ENCODE measurements around the gene TSSK3. TPM values are rescaled to one million over a fixed set of nuclear protein-coding genes. Genes with fewer than 3 reads are reported as not detected.

The TSSK3 gene
- total and polyA plus RNA-seq, 9 of the 15 experiments (the other 6 are each of a cell fraction or from before 2014, with no cell fraction given) = 0.27 to 2.8 (median 1.9) TPM

DNA sequence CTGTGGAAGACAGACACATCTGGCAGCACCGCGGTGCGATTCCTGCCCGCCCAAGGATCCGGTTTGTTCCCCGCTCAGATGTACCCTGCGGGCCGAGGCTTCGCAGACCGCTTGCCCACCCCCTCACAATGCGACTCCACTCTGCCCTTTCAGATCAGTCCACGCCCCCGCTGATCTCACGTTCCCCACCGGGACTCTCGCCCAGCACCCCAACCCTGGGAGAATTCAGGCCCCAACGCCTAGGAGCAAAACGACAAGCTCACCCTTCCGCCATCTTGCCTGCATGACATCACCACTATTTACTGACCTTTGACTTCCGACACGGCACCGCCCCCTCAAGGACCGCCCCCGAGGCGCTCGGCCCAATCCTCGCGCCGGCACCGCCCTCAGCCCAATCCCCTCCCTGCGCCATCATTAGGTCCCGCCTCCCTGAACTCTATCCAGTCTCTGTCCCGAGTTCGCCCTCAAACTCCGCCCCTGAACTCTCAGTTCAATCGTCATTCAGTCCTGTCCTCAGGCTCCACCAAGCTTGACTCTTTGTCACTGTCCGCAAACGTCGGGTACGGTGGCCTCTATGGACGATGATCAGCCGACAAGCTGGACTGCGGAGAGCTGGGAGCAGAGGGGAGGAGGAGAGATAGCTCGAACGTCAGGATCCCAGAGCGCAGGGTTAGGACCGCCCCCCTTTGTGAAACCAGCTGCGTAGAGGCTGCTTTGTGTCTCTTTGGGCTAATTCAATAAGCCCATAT is 32.0 kb downstream of the TSSK3 start, which contains the start of gene BSDC1 (continued):
- TF ChIP-seq PHF8 (IDR thresholded peaks at IDR 0.05; ENCODE audit: borderline replicate concordance, low read length) (peak; percentile 89), FOXP4 (CRISPR knock-in tag; IDR thresholded peaks at IDR 0.05; ENCODE audit: borderline replicate concordance) (no peak), HINFP (tag; conservative IDR thresholded peaks at IDR 0.05; ENCODE audit: low read depth) (no peak), REST (IDR thresholded peaks at IDR 0.05; ENCODE audit: borderline replicate concordance) (peak; percentile 44; the same call in 1 of the 2 replicates), REST (CRISPR knock-in tag; IDR thresholded peaks at IDR 0.05; ENCODE audit: low read depth) (peak; percentile 69; the same call in 1 of the 2 replicates), BCOR (IDR thresholded peaks at IDR 0.05) (peak; percentile 48), TAF1 (IDR thresholded peaks at IDR 0.05; ENCODE audit: control insufficient read depth, extremely low read depth, insufficient read depth, low read length, severe bottlenecking) (peak; percentile 92), RBM39 (optimal IDR thresholded peaks at IDR 0.05; ENCODE audit: low read depth, low read length) (no peak), ETS2 (tag; IDR thresholded peaks at IDR 0.05; ENCODE audit: borderline replicate concordance, poor library complexity, severe bottlenecking) (no peak)
- TF ChIP-seq, protein P1, sequence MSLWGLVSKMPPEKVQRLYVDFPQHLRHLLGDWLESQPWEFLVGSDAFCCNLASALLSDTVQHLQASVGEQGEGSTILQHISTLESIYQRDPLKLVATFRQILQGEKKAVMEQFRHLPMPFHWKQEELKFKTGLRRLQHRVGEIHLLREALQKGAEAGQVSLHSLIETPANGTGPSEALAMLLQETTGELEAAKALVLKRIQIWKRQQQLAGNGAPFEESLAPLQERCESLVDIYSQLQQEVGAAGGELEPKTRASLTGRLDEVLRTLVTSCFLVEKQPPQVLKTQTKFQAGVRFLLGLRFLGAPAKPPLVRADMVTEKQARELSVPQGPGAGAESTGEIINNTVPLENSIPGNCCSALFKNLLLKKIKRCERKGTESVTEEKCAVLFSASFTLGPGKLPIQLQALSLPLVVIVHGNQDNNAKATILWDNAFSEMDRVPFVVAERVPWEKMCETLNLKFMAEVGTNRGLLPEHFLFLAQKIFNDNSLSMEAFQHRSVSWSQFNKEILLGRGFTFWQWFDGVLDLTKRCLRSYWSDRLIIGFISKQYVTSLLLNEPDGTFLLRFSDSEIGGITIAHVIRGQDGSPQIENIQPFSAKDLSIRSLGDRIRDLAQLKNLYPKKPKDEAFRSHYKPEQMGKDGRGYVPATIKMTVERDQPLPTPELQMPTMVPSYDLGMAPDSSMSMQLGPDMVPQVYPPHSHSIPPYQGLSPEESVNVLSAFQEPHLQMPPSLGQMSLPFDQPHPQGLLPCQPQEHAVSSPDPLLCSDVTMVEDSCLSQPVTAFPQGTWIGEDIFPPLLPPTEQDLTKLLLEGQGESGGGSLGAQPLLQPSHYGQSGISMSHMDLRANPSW (CRISPR knock-in tag; IDR thresholded peaks at IDR 0.05) = no peak
